Iris pigment epithelial cell (primary cell): ENCODE data around the gene IFT122.
"Not testable (repeated sequence)": the region's sequence is repeated elsewhere in the genome, so short reads cannot be mapped to it uniquely, and the experiment has no call there.

Source experiments
- DNase-seq: peaks from one replicate; pipeline ENCODE4 v3.0.0-alpha.2; 2011; ENCODE audit warnings: low read depth

IFT122 gene

DNA sequence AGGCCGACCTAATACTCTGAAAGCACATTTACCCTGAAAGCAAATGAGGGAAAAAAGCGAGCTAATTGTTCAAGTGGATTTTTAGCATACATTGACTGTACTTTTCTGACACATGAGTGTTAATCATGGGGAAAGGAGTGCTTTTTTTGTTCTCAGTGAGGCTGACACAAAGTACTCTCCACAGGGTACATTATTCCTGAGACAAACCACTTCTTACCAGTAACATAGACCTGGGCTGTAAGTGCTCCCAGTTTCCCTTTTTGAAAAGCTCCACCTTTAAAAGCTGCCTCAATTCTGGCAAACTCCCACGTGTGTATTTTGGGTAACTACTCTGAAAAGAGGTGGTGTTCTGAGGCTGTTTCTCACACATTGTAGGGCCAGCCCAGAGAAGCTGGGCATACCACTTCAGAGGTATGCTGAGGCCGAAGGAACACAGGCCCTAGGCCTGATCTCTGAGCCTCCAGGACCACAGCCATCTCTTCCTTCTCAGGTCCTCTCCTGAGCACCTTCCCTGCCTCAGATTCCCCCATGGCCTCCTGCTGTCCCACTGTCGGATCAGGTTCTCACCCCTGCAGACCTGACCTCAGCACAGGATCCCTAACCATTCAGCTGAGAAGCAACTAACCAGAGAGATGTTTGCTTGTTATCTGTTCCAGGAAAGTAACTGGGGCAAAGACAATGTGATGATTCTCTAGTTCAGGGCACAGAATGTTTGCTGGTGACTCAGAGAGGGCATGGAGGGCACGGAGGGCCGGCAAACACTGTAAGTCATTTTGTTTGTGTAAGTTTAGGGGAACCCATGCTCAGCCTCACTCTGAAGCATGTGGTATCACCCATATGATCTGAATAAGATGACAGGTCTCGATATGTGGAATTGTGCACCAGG lies 58.8 kb downstream of the IFT122 start:
- not testable (repeated sequence) for DNase-seq

DNA sequence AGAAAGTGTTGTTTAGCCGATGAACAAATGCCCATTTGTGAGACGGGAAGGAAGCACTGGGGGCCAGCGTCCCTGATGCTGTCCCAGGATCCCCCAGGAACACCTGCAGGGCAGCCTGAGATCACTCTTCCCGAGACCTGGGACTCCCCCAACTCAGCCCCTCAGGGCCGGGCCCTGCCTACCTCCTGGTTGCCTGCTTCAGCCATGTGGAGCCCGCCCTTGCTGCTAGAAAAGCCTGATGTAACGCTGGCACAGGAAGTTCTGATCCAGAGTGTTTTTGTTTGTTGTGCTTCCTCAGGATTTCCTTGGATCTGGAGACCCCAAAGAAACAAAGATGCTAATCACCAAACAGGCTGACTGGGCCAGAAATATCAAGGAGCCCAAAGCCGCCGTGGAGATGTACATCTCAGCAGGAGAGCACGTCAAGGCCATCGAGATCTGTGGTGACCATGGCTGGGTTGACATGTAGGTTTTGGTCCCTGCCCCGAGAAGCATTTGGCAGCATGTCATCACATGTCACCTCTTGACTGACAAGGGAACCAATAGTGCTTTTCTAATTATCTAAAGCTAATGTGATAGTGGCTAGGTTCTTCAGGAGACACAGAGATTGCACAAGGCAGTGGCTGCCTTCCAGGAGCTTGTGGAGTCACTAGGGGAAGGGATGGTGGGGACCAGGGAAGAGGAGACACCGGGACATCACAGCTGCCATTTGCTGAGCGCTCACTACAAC lies 59.7 kb downstream of the IFT122 start:
- DNase-seq = not testable (repeated sequence)

DNA sequence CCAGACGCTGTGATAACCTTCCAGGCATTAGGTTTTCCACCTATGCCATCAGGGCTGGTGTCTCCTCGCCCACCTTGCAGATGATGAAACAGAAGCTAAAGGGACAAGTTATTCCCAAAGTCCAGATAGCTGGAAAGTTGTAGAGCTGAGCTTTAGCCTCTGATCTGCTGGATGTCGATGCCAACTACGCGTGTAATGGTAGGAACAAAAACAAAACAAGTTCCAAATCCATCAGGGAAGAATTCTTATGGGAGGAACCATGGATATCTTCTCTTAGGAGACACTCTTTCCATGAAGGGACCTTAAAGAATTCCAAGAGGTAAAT lies 60.3 kb downstream of the IFT122 start:
- DNase-seq = no peak

DNA sequence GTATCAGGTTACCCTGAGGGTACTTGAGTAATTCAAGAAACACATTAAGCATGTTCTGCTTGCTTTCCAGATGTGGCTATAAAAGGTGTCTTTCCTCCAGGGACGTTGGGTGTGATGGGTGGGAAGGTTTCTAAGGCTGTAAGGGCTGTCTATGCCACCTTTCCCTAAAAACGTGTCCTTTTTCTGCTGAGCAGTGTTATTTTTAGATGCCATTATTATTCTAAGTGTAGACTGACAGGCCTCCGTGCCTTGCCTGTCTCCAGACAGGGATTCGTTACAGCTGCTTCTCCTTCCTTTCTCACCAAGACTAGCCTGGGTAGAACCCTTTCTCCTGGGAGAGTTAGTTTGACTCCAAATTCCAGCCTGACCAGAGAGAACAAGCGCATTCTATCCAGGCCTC lies 61.6 kb downstream of the IFT122 start:
- DNase-seq = no peak

DNA sequence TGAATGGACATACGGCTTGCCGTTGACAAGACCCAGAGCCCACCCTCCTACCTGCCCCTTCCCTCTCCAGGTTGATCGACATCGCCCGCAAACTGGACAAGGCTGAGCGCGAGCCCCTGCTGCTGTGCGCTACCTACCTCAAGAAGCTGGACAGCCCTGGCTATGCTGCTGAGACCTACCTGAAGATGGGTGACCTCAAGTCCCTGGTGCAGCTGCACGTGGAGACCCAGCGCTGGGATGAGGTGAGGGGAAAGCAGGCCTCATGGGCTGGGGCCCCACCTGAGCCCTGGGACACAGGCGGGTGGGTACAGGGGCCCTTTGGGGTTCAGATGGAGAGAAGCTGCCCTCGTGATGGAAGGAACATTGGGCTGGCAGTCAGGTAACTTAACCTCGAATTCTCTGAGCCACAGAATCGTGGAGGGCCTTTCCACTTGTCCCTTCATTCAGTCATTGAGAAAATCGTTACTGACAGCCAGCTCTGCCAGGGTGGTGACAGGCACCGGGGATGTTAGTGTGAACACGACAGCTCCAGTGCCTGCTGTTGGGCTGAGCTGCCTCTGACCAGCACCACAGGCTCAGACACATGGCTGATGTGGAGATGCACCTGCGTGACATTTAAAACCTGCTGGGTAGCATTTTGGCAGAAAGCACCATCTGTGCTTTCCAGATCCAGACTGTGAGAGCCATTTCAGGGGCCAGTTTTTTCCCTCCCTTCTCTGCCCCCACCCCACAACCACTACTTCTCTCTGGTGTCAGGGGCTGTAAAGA lies 62.8 kb downstream of the IFT122 start:
- no peak for DNase-seq

DNA sequence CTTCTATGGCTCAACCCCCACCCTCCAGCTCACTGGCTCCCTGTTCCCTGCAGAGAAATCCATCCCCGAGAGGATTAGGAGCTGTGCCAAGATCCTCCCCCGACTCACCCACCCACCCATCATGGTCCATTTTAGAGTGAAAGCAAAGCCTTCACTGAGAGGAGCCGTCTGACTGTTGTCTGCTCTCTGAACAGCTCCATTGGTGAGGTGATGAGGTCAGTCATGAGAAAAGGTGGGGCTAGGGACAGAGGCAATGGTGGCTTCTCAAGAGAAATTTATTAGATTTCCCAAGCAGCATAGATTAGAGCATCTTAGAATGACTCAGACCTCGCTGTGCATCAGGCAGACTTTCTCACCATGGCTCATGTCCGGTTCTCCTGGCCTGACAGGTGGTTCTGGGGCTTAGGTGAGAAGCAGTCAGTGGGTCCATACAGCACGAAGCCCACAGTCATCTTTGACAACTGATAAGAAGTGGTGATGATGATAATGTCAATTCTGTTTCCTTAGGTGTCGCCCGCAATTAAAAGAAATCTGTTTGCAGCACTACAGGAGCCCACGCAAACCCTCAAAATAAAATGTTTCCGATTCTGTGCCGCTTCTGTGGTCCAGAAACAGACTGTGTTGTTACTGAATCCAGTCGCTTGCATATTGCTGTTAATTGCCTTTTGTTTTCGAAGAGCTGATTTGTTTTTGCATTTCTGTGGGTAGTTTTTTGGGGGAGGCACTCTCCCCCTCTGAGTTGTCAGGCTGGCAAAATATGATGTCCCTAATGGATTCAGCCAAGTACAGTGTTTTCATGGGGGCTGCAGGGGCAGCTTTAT lies 63.7 kb downstream of the IFT122 start:
- peak; percentile 53 for DNase-seq

DNA sequence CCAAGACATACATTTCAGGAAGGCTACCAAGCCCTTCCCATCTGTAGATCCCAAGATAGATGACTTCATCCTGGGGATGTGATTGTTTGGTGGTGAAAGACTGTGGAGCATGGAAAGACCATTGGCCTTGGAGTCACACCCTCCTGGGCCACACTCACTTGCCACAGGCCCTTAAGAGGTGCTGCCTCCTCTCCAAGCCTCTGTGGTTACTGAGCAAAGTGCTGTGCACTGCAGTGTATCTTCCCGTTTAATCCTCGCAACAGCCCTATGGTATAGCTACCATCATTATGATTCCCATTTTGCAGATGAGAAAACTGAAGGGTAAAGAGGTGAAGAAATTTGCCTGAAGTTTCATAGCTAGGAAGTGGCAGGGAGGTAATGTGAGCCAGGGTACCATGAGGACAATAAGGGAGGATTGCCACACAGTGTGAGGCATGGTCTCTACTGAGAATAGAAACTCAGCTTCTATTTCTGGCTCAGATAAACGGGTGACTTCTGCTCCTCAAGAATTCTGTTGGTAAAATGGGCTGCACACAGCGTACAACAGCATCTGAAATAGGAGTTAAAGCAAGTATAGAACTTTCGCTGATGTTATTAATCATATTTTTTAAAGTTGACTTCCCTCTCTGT lies 64.6 kb downstream of the IFT122 start:
- no peak for DNase-seq

DNA sequence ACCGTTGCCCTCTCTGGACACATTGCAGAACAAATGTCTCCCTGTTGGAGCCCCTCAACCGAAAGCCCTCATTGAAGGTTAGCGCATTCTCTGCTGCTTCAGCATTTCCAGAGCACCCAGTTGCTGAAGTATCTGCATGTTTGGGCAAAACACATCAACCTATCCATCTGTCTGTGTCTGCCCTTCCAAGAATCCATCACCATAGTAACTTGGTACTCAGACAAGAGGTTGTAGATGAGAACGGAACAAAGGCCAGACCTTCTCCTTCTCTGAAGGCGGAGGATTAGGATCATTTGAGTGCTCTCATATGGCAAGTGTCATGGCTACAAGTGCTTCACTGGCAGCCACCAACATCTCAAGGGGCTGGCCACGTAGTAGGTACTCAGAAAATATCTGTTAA lies 65.3 kb downstream of the IFT122 start:
- no peak for DNase-seq

DNA sequence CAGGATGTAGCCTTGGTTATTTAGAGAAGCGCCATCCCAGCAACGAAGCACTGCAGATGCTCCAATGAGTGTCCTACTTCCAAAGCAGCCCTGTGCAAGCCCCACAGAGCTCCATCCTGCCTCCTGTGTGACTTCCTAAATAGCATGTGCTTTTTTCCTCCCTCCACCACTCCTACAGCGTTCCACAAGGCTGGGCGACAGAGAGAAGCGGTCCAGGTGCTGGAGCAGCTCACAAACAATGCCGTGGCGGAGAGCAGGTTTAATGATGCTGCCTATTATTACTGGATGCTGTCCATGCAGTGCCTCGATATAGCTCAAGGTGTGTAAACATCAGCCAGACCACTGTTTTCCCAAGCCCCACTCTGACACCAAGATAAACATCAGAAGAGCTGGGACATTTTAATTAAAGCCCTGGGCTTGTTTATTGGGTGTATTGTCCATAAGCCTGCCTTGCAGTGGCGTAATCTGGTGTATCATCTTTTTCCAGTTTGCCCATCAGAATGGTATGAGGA lies 66.3 kb downstream of the IFT122 start:
- no peak for DNase-seq

DNA sequence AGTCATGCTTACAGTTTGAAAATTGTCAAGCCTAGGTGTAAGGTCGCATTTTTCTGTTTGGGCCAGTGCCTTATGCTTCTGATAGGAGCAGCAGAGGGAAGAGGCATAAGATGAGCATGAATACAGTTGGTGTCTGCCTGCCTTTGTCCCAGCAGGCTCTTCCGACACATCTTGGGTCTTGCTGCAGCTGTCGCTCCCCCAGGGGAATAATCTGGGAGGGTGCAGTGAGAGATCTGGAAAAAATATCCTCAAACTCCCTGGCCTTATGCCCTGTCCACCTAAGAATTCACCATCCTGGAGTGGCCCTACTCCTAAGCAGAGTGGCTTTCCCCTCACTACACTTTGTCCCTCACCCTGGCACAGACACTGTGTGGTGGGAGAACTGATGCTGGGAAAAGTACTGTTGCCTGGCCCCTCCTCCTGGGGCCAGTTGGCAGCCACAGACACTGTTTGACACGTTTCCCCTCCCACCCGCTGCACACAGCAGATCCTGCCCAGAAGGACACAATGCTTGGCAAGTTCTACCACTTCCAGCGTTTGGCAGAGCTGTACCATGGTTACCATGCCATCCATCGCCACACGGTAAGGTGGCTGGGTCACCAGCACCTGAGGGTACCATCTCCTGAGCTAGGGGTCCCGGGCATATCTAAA lies 67.3 kb downstream of the IFT122 start:
- no peak for DNase-seq

DNA sequence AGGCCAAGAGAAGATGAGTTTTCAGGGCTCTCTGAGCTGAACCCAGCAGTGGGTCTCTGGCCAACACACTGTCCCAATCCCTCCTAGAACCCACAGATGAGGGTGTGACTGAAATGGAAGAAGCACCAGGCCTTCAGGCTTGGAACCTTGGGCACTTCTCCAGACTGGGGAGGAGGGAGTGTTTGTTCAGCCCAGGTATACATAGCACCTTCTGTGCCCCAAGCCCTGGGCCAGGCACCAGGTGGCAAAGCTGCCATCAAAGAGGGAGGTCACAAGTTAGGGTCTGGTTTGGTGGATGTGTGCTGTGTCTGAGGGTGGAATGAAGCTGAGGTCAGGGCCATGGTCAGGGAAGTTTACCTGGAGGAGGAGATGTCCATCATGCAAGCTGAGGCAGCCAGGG lies 72.6 kb downstream of the IFT122 start:
- no peak for DNase-seq

DNA sequence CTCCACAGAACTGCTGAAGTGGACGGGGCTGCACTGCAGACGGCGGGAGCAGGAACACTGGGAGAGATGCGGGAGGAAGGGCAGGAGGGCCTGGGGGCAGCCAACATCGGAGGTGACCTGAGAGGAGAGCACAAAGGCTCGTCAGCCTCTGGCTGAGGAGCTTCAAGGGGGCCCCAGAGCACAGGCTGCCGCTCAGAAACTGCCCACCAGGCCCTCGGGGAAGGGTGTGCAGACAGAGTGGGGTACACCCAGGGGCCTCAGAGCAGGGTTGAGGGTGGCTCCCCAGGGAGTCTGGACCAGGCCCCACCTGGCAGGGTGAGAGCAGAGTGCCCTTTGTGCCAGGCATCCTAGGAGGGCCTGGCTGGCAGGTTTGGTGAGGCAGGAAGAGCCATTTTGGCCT lies 73.7 kb downstream of the IFT122 start:
- no peak for DNase-seq

DNA sequence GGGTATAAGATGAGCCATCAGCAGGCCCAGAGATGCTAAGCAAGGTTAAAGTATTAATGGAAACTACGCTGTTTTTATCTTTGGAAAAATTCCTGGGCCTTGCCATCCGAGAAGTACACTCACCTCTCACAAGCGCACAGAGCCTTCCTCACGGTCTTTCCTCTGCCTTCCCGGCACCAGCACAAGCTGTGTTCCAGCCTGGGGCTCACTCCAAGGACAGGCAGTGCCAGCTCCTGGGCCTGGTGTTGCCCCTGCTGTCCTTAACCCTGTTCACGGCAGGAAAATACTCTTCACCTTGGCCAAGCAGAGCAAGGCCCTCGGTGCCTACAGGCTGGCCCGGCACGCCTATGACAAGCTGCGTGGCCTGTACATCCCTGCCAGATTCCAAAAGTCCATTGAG lies 74.1 kb downstream of the IFT122 start:
- no peak for DNase-seq

DNA sequence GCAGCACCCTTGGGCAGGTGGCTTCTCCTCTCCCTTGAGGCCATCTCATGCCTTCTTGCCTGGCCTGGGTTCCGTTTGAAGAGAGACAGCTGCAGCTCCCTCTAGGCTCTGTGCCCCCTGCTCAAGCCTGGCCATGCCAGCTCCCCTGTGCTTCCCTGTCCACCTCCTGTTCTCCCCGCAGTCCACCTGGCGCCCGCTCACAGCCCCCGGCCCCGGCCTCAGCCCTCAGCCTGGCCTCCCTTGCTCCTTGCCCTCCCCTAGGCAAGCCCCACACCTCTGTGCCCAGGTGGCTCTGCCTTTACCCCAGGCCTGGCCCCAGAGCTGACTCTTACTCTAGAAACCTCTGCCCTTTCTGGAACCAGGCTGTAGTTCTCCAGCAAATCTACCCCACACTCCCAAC lies 74.5 kb downstream of the IFT122 start:
- no peak for DNase-seq

DNA sequence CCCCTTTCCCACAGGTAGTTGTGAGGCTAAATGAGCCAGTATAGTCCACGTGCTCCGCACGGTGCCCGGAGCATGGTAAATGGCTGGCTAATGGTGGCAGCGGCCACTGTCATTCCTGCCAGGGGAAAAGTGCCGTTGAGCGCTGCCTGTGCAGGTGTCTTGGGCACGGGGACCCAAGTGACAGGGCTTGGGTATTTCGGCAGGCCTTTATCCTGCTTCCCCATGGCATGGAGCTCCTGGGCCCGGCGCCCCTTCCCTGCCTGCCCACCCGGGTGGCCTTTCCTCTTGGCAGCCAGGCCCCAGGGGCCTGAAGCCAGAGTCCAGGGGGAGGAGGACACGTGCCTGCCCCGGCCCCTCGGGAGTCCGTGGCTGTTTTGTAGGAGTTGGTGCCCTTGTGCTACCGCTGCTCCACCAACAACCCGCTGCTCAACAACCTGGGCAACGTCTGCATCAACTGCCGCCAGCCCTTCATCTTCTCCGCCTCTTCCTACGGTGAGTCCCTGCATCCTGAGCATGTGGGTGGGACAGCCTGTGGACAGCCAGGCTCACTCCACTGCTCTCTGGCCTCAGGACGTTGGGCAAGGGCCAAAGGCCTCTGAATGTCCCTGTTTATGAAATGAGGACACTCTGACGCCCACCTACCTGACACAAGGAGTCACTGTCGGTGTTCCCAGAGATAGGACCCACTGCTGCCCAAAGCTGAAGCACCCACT lies 75.2 kb downstream of the IFT122 start:
- DNase-seq = not testable (repeated sequence)

DNA sequence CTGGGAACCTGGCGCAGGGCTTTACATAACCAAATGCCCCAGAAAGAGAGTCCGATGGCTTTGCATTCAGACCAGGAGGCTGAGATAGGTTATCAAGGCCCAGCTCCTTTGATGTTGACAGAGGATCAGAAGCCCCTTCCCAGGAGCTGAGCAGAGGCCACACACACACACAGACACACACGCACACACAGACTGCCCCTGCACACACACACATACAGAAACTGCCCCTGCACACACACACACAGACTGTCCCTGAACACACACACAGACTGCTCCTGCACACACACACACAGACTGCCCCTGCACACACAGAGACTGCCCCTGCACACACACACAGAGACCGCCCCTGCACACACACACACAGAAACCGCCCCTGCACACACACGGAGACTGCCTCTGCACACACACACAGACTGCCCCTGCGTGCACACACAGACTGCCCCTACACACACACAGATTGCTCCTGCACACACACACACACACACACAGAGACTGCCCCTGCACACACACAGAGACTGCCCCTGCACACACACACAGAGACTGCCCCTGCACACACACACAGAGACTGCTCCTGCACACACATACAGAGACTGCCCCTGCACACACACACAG lies 75.9 kb downstream of the IFT122 start:
- DNase-seq = not testable (repeated sequence)

DNA sequence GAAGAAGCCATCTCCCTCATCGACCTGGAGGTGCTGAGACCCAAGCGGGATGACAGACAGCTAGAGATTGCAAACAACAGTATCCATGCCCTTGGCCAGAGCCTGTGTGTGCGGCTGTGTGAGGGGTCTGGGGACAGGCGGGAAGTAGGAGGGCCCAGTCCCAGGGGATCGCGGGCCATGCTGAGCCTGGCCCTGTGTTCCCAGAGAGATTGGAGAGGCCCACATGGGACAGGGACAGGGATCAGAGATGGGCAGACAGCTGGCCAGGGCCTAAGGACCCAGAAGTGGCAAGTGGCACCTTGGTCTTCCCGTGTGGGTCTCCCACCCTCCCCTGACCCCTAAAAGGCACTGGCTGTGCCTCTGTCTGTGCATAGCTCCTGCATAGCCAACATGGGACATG lies 77.5 kb downstream of the IFT122 start:
- no peak for DNase-seq

DNA sequence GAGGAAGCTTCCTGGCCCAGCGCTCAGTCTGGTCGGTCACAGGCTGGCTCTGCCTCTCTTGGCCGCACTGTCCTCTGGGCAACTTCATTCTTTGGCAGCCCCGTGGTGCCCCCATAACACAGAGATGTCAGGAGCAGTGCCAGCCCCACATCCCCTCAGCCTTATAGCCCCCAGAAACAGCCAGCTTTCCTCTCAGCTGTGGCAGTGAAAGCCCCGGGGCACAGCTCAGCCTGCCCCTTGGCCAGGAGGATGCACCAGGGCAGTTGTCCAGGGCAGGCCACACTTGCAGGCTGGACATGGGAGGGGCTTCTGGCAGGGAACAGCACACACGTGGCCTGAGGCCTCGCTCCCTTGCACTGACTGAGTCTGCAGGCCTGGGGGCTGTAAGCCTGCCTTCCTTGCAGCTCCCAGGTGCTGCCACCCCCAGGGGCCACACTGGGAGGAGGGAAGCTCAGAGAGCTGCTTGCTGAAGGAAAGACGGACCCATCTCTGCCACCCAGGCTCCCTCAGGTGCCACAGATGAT lies 78.1 kb downstream of the IFT122 start:
- DNase-seq = no peak

DNA sequence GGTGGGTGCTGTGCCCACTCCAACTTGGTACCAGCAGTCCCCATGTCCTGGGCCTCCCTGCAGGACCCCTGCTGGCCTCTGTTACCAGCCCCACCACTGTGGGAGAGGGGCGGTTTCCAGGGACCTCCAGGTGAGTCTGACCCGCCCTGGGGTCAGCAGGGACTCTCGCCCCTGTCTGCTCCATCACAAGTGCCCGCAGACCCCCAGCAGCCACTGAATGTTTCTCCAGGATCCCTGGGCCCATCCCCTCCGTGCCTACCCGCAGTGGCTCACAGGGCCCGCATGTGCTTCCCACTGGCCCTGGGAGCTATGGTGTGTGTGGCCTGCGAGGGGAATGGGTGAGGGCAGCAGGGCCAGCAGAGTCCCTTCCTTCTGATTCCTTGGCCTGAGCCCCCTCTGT lies 78.6 kb downstream of the IFT122 start:
- DNase-seq = no peak
